Tongue (tissue), 2 donors: ENCODE results near the gene SEMG1. TPM values are rescaled to one million over a fixed set of nuclear protein-coding genes. Genes with fewer than 3 reads are reported as not detected.

Experiments used
- DNase-seq: peaks from one replicate; pipeline ENCODE4 v3.0.0-alpha.2; 2015
- total RNA-seq: library from RNA; depleted of rRNA; stranded (reverse); fragments of >200 nt; gene quantifications from one replicate; pipeline ENCODE4 v1.2.3, GENCODE V29; 2014

The SEMG1 gene
- total RNA-seq, 1 donor from 2014 or later, result not detected

DNA sequence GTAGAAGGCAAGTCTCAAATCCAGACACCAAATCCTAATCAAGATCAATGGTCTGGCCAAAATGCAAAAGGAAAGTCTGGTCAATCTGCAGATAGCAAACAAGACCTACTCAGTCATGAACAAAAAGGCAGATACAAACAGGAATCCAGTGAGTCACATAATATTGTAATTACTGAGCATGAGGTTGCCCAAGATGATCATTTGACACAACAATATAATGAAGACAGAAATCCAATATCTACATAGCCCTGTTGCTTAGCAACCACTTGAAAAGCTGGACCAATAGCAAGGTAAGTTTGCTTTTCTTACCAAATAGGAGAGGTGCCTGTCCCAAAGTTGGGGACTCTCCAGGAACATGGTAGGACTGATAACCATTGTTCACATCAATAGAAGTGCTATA lies 16.3 kb downstream of the SEMG1 start:
- DNase-seq, result no peak

DNA sequence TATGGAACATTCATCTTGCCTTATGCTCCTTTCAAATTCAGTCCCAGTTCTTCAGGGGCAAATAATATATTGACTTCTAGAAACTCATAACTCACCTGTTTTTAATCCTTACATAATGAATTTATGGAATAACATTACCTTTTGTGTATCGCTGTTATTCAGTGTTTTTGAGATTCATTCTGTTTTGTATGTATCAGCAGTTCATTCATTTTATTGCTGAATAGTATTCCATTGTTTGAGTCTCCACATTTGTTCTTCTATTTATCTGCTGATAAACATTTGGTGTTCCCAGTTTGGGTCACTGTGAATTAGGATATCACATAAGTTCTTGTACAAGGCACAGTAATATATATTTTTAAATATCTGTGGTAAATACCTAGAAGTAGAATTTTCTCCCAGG lies 19.5 kb downstream of the SEMG1 start:
- DNase-seq, result no peak

DNA sequence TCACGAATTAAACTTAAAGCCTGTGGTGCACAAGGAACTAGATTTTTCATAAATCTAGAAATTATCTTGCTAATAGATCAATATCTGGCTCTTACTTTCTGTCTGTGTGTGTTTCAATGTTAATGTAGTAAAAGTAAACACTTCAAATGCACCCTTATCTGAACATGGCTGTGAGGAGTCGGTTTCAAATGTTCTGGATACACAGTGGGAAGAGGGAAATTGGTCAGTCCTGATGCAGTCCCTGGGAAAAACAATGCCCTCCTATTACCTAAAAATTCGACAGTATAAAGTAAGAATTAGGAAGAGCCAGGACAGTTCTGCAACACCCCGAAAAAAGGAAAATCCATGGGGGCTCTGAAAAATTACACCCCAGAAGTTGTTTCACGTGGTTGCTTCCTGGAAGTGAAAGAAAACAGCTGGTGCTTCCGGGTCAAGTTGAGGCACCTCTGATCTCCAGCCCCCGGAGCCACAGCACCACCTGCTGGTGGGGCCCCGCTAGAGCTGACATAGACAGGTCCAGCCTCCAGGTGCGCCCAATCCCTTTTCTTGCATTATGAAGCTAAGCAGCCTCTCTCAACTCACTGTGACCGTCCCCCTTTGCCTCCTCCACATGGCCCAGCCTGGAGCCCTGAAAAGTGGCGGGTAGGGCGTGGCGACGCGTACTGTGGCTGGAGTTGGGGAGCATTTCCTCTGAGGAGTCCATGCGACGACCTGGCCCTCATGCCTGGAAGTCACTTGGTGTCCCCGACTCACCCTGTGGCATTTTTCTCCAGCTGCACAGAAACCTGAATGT lies 22.6 kb downstream of the SEMG1 start:
- no peak for DNase-seq

DNA sequence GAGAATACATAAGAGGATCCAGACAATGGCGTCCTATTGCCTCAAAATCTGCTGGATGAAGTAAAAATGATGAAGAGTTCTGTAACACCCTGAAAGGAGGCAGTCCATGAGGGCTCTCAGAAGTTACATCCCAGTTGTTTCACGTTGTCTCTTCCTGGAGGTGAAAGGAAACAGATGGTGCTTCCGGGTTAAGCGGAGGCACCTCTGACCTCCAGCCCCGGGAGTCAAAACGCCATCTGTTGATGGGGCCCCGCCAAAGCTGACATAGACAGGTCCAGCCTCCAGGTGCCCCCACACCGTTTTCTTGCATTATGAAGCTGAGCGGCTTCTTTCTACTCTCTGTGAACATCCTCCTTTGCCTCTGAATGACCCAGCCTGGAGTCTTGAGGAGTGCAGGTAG lies 23.8 kb downstream of the SEMG1 start:
- DNase-seq, result no peak

DNA sequence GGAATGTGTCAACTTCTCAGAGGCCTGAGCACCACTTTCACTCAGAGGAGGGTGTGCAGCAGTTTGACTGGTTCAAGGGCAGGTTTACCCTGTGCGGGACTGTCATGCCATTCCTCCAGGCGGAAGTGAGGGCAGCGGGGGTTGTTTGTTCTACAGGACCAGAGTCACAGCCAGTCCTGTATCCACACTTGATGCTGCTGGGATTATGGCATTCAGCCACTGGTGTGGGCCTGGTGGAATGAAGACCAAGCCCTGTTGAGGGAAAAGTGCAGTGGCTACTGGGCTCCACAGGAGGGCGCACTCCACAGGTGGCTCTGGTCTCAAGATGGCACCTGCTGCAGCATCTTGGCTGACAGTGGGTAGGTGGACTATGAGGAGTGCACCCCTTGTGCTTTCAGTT lies 29.2 kb downstream of the SEMG1 start:
- DNase-seq, result no peak

DNA sequence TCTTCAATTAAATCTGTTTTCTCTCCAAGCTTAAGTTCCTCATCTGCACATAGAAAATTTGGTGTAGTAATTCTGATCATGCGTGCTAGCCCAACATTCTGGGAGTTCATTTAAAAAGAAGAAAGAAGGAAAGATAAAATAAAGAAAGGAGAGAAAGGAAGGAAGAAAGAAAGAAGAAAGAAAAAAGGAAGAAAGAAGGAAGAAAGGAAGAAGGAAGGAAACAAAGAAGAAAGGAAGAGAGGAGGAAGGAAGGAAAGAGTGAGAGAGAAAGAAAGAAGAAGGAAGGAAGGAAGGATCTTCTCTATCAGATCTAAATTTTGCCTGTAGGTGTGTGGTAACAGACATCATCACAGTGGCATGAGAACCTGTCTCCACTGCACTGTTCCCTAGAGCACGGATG lies 31.3 kb downstream of the SEMG1 start:
- no peak for DNase-seq

DNA sequence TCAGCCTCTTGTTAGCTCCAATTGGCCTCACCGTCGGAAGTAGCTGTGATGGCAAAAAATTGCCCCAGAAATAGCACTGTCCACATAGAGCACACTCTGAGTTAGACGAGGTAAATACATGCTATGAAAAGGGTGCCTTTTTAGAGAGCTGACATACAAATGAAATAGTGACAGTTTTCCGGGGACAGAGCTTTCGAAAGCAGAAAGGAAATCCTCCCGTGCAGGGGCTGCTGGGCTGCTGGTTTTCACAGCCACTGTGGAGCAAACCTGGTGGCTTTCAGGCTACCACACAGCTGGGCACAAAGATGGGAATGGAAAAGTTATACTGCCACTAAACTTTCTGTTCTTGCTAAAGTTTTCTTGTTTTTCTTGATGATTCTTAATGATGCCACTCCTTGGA lies 39.3 kb downstream of the SEMG1 start:
- no peak for DNase-seq

DNA sequence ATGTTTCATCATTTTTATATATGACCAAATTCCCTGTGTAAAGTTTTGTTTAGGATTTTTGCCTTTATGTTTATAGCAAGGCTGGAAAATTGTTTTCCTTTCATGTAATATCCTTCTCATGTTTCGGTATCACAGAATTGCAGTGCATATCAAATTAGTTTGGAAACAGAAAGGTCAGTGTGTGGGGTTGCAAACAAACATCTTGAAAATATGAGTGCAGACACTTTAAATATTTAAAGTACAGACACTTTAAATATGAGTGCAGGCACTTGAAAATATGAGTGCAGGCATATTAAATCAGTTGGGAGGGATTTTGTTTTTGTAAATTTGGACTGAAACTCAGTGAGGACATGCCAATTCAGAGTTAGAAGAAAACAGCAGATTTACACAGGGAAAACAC lies 41.0 kb downstream of the SEMG1 start:
- DNase-seq, result no peak

DNA sequence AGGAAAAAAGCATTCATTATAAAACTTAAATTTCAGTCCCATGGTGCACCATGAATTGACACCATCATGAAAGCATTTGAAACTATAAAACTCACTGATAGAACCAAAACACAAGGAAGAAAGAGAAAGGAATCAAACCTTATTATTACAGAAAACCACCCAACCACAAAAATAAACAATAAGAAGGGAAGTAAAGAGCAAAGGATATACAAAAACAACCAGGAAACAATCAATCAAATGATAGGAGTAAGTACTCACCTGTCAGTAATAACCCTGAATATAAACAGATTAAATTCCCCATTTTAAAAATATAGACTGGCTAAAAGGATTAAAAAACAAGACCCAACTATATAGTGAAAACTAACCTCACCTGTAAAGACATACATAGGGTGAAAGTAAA lies 41.8 kb downstream of the SEMG1 start:
- DNase-seq, result no peak

DNA sequence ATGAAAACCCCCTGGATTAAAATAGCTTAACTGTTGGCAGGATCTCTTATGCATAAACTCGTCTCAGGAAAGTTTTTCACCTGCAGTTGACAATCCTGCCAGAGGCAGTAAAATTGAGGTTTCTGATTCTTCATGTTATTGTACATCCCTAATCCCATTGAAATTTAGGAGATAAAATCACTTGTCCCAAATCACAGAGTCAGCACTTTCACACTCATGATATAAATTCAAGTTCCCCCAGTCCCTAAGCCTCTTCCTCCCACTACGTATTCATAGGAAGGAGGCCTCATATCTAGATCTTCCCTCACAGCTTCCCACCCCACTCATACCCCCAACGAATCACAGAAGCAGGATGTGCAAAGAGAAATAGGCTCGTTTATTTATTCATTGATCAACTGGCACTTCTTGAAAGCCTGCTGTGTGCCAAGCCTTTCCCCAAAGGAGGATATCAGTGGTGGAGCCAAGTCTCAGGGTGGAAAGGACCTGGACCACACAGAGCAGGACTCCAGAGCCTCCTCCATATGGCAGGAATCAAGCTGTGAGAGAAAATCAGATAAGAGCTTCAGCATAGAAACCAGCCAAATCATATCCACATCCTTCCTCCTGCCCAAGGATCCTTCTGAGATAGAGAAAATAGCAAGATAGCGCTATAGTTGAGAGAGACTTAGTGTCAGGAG lies 45.2 kb downstream of the SEMG1 start:
- DNase-seq, result peak; percentile 2

DNA sequence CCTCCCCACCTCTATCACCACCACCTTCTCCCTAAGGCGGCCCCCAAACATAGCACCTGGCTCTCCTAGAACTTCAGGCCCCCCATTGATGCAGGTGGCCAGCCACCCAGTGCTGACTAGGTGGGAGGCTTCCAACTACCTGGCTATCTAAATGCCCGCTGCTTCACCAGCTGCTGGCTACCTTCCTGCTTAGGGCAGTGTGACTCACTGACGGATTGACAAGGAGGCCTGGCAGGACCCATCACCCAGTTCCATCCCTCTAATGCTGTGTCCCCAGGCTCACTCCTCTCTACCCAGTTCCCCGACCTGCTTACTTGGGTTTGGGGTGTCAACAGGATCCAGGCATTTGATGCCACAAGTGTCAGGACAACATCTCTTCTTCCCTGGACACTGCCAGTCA lies 46.4 kb downstream of the SEMG1 start:
- DNase-seq, result no peak

DNA sequence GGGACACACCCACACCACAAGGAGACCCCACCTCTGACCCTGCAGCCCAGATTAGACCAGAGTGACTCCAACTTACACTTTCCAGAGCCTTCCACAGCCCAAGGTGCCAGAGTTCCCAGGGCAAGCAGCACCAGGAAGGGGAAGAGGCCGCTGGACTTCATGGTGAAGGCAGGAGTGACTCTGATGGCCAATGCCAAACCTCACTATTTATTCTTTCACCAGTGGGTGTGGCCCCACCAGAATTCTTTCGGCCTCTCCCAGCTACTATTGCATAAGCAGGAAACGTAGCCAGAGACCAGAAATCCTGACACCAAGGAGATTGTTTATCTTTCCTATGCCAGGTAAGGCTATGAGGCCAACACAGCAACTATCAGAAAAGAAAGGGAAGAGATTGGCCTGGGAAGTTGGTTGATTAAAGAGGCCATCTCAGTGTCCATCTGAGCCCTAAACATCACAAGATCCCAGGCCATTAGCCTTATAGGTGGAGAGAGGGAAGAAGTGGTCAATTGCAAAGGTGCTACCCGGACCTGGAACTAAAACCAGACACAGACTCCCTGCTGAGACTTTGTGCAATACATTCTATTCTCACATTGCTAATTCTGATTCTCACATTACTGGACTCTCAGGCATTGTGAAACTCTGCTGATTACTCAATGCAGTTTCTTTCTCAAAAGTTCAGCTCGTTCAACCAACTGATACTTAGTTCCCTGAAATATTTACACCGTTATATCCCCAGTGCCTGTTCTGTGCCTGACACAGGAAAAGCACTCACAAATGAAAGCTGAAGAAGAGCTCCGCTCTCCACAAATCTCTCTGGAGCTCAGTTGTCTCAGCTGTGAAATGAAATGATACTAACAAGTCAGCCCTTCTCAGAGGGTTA lies 47.8 kb downstream of the SEMG1 start, which contains the start of gene SLPI:
Gene SLPI, minus strand, starts transcription at position 182 of the 880 bp plus-strand sequence. Its CDS starts 21 bp downstream, at position 161.
- DNase-seq, result peak; percentile 11

DNA sequence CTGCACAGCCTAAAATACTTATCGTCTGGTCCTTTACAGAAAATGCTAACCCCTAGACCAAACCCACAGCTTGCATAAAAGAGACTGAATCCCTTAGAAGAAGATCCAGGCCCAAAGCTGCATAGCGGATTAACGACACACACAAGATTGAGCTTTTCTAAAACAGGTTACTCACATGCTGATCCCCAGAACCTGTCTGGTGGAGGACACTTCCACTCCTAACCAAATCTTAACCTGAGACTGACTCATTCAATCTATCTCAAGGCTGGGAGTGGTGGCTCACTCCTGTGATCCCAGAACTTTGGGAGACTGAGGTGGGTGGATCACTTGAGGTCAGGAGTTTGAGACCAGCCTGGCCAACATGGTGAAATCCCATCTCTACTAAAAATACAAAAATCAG lies 50.3 kb downstream of the SEMG1 start:
- DNase-seq, result no peak

DNA sequence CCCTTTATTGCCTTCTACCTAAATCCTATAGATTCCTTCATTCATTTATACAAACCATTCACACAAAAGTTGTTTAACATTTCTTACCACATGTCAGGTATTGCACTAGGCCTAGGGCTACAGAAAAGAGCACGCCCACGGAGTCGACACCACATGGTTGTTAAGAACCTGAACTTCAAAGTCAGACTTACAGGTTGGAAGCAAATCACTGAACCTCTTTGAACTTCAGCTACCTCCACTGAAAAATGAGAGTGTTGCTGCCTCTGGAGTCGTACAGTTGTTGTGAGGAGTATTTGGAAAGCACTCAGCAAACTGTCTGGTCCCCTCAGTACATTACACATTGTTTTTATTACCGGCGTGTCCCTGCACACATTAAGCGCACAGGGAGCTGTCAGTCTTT lies 50.9 kb downstream of the SEMG1 start:
- DNase-seq, result no peak

DNA sequence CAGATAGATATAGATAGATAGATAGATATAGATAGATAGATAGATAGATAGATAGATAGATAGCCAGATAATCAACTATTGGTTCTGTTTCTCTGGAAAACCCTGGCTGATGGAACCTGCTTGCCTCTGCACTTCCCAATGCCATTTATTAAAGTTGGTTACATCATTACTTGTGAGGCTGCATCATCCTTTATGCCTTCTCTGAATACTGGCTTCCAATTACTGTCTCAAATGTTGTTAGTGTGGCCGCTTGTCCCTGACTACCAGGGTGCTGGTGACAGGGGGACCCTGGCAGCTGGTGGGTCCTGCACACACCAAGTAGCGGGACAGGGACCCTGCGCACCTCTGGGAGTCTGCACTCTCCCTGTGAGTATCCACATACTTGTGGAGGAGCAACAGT lies 51.4 kb downstream of the SEMG1 start:
- DNase-seq, result no peak

DNA sequence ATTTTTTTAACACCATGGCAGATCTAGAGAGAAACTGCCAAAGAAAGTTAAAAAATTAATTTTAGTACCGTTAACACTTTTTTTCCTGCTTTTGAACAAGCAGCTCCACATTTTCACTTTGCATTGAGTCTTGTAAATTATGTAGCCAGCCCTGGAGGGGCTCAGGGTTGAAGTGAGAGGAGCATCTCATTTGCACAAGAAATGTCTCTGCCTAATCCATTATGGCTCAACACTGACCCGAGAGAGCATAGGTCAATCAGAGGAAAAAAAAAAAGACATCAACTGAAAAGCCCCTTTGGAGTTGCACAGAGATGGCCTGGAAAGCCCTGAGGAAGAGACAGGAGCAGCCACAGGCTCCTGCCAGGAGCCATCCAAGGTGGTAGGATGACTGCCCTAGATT lies 51.8 kb downstream of the SEMG1 start:
- DNase-seq, result no peak

Other genes with a start within 250 kb of the SEMG1 start
- gene TOMM34, start 246.6 kb upstream of the SEMG1 start, total RNA-seq, result 8.1 TPM
- 24.4 TPM for gene STK4, start 240.5 kb upstream of the SEMG1 start, total RNA-seq
- gene KCNS1, start 105.9 kb upstream of the SEMG1 start, total RNA-seq, result 1.1 TPM
- not detected for gene WFDC5, start 91.9 kb upstream of the SEMG1 start, total RNA-seq
- not detected for gene WFDC12, start 82.6 kb upstream of the SEMG1 start, total RNA-seq
- gene PI3, start 32.1 kb upstream of the SEMG1 start, total RNA-seq, result not detected
- gene SEMG2, start 14.3 kb downstream of the SEMG1 start, total RNA-seq, result not detected
- gene SLPI, start 47.5 kb downstream of the SEMG1 start, total RNA-seq, result 181 TPM
- gene RBPJL, start 99.8 kb downstream of the SEMG1 start, total RNA-seq, result not detected
- 1.1 TPM for gene MATN4, start 101.3 kb downstream of the SEMG1 start, total RNA-seq
- 26.9 TPM for gene SDC4, start 141.4 kb downstream of the SEMG1 start, total RNA-seq
- gene SYS1, start 156.1 kb downstream of the SEMG1 start, total RNA-seq, result 20.0 TPM
- not detected for gene TP53TG5, start 171.3 kb downstream of the SEMG1 start, total RNA-seq
- 23.4 TPM for gene DBNDD2, start 201.3 kb downstream of the SEMG1 start, total RNA-seq
- 27.4 TPM for gene PIGT, start 209.1 kb downstream of the SEMG1 start, total RNA-seq